H9 (cell line): ENCODE results near the gene ADAMTS3. TPM values are rescaled to one million over a fixed set of nuclear protein-coding genes. Genes with fewer than 3 reads are reported as not detected.

ENCODE experiments used
- DNase-seq: peaks from one replicate; pipeline ENCODE4 v3.0.0-alpha.2; 2017
- H2AFZ ChIP-seq: one replicate; pipeline ENCODE4 v1.6.1; 2013; ENCODE audit warnings: mild to moderate bottlenecking, low read length, control low read depth, moderate library complexity
- H2AK5ac ChIP-seq: 2 replicates; pipeline ENCODE4 v1.6.1; 2013; ENCODE audit warnings: low read length, control low read depth, mixed read lengths; ENCODE audit not compliant: insufficient read length
- H2BK120ac ChIP-seq: one replicate; pipeline ENCODE4 v1.6.1; 2013; ENCODE audit warnings: low read depth, mild to moderate bottlenecking, low read length, control low read depth, inconsistent platforms; ENCODE audit not compliant: poor library complexity, severe bottlenecking
- H2BK12ac ChIP-seq: 2 replicates; pipeline ENCODE4 v1.6.1; 2013; ENCODE audit warnings: low read length, control low read depth, mixed read lengths, low read depth; ENCODE audit not compliant: insufficient read length
- H2BK15ac ChIP-seq: 2 replicates; pipeline ENCODE4 v1.6.1; 2013; ENCODE audit warnings: low read depth, low read length, control low read depth
- H2BK20ac ChIP-seq: one replicate; pipeline ENCODE4 v1.6.1; 2013; ENCODE audit warnings: low read depth, mild to moderate bottlenecking, low read length, control low read depth, inconsistent platforms; ENCODE audit not compliant: poor library complexity, severe bottlenecking
- H2BK5ac ChIP-seq: 2 replicates; pipeline ENCODE4 v1.6.1; 2013; ENCODE audit warnings: low read length, control low read depth, mixed read lengths; ENCODE audit not compliant: insufficient read length
- H3K14ac ChIP-seq: 2 replicates; pipeline ENCODE4 v1.6.1; 2013; ENCODE audit warnings: low read length, control low read depth; ENCODE audit not compliant: insufficient read depth
- H3K18ac ChIP-seq: 2 replicates; pipeline ENCODE4 v1.6.1; 2013; ENCODE audit warnings: low read depth, mild to moderate bottlenecking, mixed read lengths, low read length, control low read depth; ENCODE audit not compliant: insufficient read length
- H3K23ac ChIP-seq: 2 replicates; pipeline ENCODE4 v1.6.1; 2013; ENCODE audit warnings: low read length, control low read depth, mixed read lengths, low read depth; ENCODE audit not compliant: insufficient read length
- H3K23me2 ChIP-seq: 2 replicates; pipeline ENCODE4 v1.6.1; 2013; ENCODE audit warnings: low read depth, mild to moderate bottlenecking, mixed read lengths, low read length, control low read depth; ENCODE audit not compliant: insufficient read length, poor library complexity, severe bottlenecking
- H3K27ac ChIP-seq: 2 replicates; pipeline ENCODE4 v1.5.1; 2013; ENCODE audit warnings: low read length, control low read depth, mixed read lengths, low read depth; ENCODE audit not compliant: insufficient read length
- H3K27me3 ChIP-seq: 2 replicates; pipeline ENCODE4 v1.6.1; 2013; ENCODE audit warnings: low read length, control low read depth, inconsistent platforms; ENCODE audit not compliant: insufficient read depth
- H3K4ac ChIP-seq: 2 replicates; pipeline ENCODE4 v1.6.1; 2013; ENCODE audit warnings: low read depth, mild to moderate bottlenecking, control low read depth, inconsistent platforms, low read length, moderate library complexity
- H3K4me1 ChIP-seq: 2 replicates; pipeline ENCODE4 v1.6.1; 2013; ENCODE audit warnings: low read length, control low read depth, inconsistent platforms; ENCODE audit not compliant: insufficient read depth
- H3K4me2 ChIP-seq: 2 replicates; pipeline ENCODE4 v1.6.1; 2013; ENCODE audit warnings: low read length, control low read depth, mixed read lengths; ENCODE audit not compliant: insufficient read length, insufficient read depth
- H3K56ac ChIP-seq: 2 replicates; pipeline ENCODE4 v1.6.1; 2013; ENCODE audit warnings: low read depth, mild to moderate bottlenecking, mixed read lengths, low read length, control low read depth; ENCODE audit not compliant: insufficient read length
- H3K79me1 ChIP-seq: 2 replicates; pipeline ENCODE4 v1.6.1; 2013; ENCODE audit warnings: low read depth, mild to moderate bottlenecking, moderate library complexity, low read length, control low read depth, inconsistent platforms; ENCODE audit not compliant: insufficient read depth, poor library complexity, severe bottlenecking
- H3K79me2 ChIP-seq: 2 replicates; pipeline ENCODE4 v1.6.1; 2013; ENCODE audit warnings: low read length, control low read depth, inconsistent platforms; ENCODE audit not compliant: insufficient read depth
- H3K9ac ChIP-seq: 2 replicates; pipeline ENCODE4 v1.6.1; 2013; ENCODE audit warnings: low read length, control low read depth, mixed read lengths; ENCODE audit not compliant: insufficient read length; ENCODE audit errors: extremely low read depth
- H3K9me3 ChIP-seq: one replicate; pipeline ENCODE4 v1.6.1; 2013; ENCODE audit warnings: low read depth, low read length, inconsistent platforms; ENCODE audit not compliant: control insufficient read depth
- H3T11ph ChIP-seq: one replicate; pipeline ENCODE4 v1.6.1; 2013; ENCODE audit warnings: mild to moderate bottlenecking, low read length, control low read depth, inconsistent platforms
- H4K20me1 ChIP-seq: one replicate; pipeline ENCODE4 v1.6.1; 2013; ENCODE audit not compliant: control insufficient read depth, insufficient read length, insufficient read depth
- H4K5ac ChIP-seq: 2 replicates; pipeline ENCODE4 v1.6.1; 2013; ENCODE audit warnings: low read depth, mild to moderate bottlenecking, mixed read lengths, low read length, control low read depth; ENCODE audit not compliant: insufficient read length
- H4K8ac ChIP-seq: replicated peaks from 2 replicates; pipeline ENCODE4 v1.6.1; 2013; ENCODE audit warnings: low read length, control low read depth, mixed read lengths, low read depth; ENCODE audit not compliant: insufficient read length
- H4K91ac ChIP-seq: 2 replicates; pipeline ENCODE4 v1.6.1; 2013; ENCODE audit warnings: low read depth, mild to moderate bottlenecking, moderate library complexity, mixed read lengths, low read length, control low read depth; ENCODE audit not compliant: insufficient read length
- H3K27ac Mint-ChIP-seq, 3 experiments: 2 replicates in 2 of 3; 3 replicates in 1 of 3; pipeline ENCODE4 v1.8.0; 2020 to 2021; ENCODE audit warnings: mixed read lengths in 3 of 3, mild to moderate bottlenecking in 1 of 3, moderate library complexity in 1 of 3
- H3K27me3 Mint-ChIP-seq: 2 replicates; pipeline ENCODE4 v1.8.0; 2021; ENCODE audit warnings: low read depth, mild to moderate bottlenecking, moderate library complexity, mixed read lengths
- H3K36me3 Mint-ChIP-seq, 3 experiments: 2 replicates in 2 of 3; 3 replicates in 1 of 3; pipeline ENCODE4 v1.8.0; 2020 to 2021; ENCODE audit warnings: low read depth in 3 of 3, mixed read lengths in 3 of 3; ENCODE audit not compliant: insufficient read depth in 1 of 3
- H3K4me1 Mint-ChIP-seq, 2 experiments: 2 replicates each; pipeline ENCODE4 v1.8.0; 2020; ENCODE audit warnings: mixed read lengths in 2 of 2
- H3K4me3 Mint-ChIP-seq, 2 experiments: 2 replicates in 1 of 2; 3 replicates in 1 of 2; pipeline ENCODE4 v1.8.0; 2020 to 2021; ENCODE audit warnings: mild to moderate bottlenecking in 2 of 2, mixed read lengths in 2 of 2, moderate library complexity in 1 of 2
- H3K9me3 Mint-ChIP-seq, 2 experiments: 2 replicates in 1 of 2; 3 replicates in 1 of 2; pipeline ENCODE4 v1.8.0; 2020; ENCODE audit warnings: mild to moderate bottlenecking in 2 of 2, mixed read lengths in 2 of 2, moderate library complexity in 1 of 2
- CTCF ChIP-seq: fragments of 200-600 bp; sonication (generic); conservative IDR thresholded peaks from 3 replicates; pipeline ENCODE4 v1.8.0; 2021; ENCODE audit warnings: antibody characterized with exemption, mild to moderate bottlenecking
- WGBS: extraction: QIAGEN DNeasy Blood & Tissue Kit; methylation state at CpG from one replicate; pipeline ENCODE4 v1.1.7; 2013; ENCODE audit warnings: missing lambda C conversion rate, low lambda C conversion rate, mixed read lengths; ENCODE audit not compliant: insufficient read length; ENCODE audit errors: extremely low coverage; 5-methylcytosine and 5-hydroxymethylcytosine counted together
- total RNA-seq: library from RNA; stranded (reverse); gene quantifications from 2 replicates; pipeline ENCODE4 v1.2.1, GENCODE V29; 2021

Gene ADAMTS3
- total RNA-seq, 1 experiment from 2014 or later: 1.1 TPM

- Histone ChIP-seq H4K20me1 (no peaks in the 10 kb centered on the region), H2BK12ac (no peak overlapping the region), H3K79me2 (no peaks in the 10 kb centered on the region), H3K27ac (no peak overlapping the region), H4K8ac (no peak overlapping the region), H2BK15ac (no peak overlapping the region), H4K91ac (no peak overlapping the region), H3K9ac (no peak overlapping the region), H2BK5ac (no peak overlapping the region), H2BK120ac (no peak overlapping the region), H3K27me3 (no peaks in the 10 kb centered on the region), H3K56ac (no peak overlapping the region), H2BK20ac (no peak overlapping the region), H3K18ac (no peak overlapping the region), H3K79me1 (no peaks in the 10 kb centered on the region), H2AK5ac (no peak overlapping the region), H3T11ph (no peak overlapping the region), H3K14ac (no peak overlapping the region), H3K23me2 (no peaks in the 10 kb centered on the region), H3K9me3 (no peaks in the 10 kb centered on the region), H4K5ac (no peak overlapping the region), H3K4me2 (no peak overlapping the region), H3K4ac (no peak overlapping the region), H3K23ac (no peak overlapping the region), H2AFZ (no peak overlapping the region), H3K4me1 (no peaks in the 10 kb centered on the region; the same call in 1 of the 2 replicates)
- Mint-ChIP-seq H3K36me3 (no peaks in the 10 kb centered on the region), H3K27me3 (no peaks in the 10 kb centered on the region), H3K27ac (no peak overlapping the region), H3K4me3 (no peak overlapping the region), H3K4me1 (peaks cover 0 to 3% of the 10 kb centered on the region in 2 experiments; a peak in 2 of 4 replicates), H3K9me3 (no peaks in the 10 kb centered on the region)
- TF ChIP-seq CTCF: no peak
- DNase-seq: no peak
- WGBS: no CpG with 5 or more reads among the region's 1 CpG
Observed at GRCh38 chr4:72390409-72390808, 178.6 kb downstream of the ADAMTS3 start.
